Neural progenitor cell (in vitro differentiated cells): Measurements from ENCODE around the gene CACFD1. TPM values are rescaled to one million over a fixed set of nuclear protein-coding genes. Genes with fewer than 3 reads are reported as not detected.
A peak's percentile ranks its signal among the peaks of the same experiment; 100 is the strongest.

Experiments used
- DNase-seq: peaks from one replicate; pipeline ENCODE4 v3.0.0-alpha.2; 2016; ENCODE audit warnings: low spot score
- H2AFZ ChIP-seq: fragments of 200-600 bp; sonication (generic); replicated peaks from 2 replicates; pipeline ENCODE4 v1.6.1; 2016; ENCODE audit warnings: antibody characterized with exemption
- H3F3A ChIP-seq: fragments of 200-600 bp; sonication (generic); 2 replicates; pipeline ENCODE4 v1.6.1; 2016; ENCODE audit warnings: antibody characterized with exemption, low read depth
- H3K27ac ChIP-seq: fragments of 200-600 bp; sonication (generic); 2 replicates; pipeline ENCODE4 v1.5.1; 2016; ENCODE audit warnings: mild to moderate bottlenecking
- H3K27me3 ChIP-seq: fragments of 200-600 bp; sonication (generic); 2 replicates; pipeline ENCODE4 v1.6.1; 2016; ENCODE audit warnings: mild to moderate bottlenecking, moderate library complexity
- H3K36me3 ChIP-seq: fragments of 200-600 bp; sonication (generic); 2 replicates; pipeline ENCODE4 v1.5.1; 2016
- H3K4me1 ChIP-seq: fragments of 200-600 bp; sonication (generic); 2 replicates; pipeline ENCODE4 v1.6.1; 2016; ENCODE audit warnings: mixed run types
- H3K4me2 ChIP-seq: fragments of 200-600 bp; sonication (generic); 2 replicates; pipeline ENCODE4 v1.6.1; 2016
- H3K4me3 ChIP-seq: fragments of 200-600 bp; sonication (generic); 2 replicates; pipeline ENCODE4 v1.5.1; 2016
- H3K79me2 ChIP-seq: fragments of 200-600 bp; sonication (generic); 2 replicates; pipeline ENCODE4 v1.6.1; 2016; ENCODE audit warnings: low read depth
- H3K9ac ChIP-seq: fragments of 200-600 bp; sonication (generic); 2 replicates; pipeline ENCODE4 v1.6.1; 2016
- H3K9me3 ChIP-seq: fragments of 200-600 bp; sonication (generic); 2 replicates; pipeline ENCODE4 v1.5.1; 2016; ENCODE audit warnings: low read depth
- H4K20me1 ChIP-seq: fragments of 200-600 bp; sonication (generic); 2 replicates; pipeline ENCODE4 v1.6.1; 2016; ENCODE audit warnings: low read depth
- H3K27ac Mint-ChIP-seq: 3 replicates; pipeline ENCODE4 v1.8.0; 2021; ENCODE audit warnings: mixed read lengths
- H3K27me3 Mint-ChIP-seq: 2 replicates; pipeline ENCODE4 v1.8.0; 2022; ENCODE audit warnings: low read depth, mild to moderate bottlenecking, inconsistent platforms, moderate library complexity, mixed read lengths; ENCODE audit not compliant: insufficient read depth
- H3K36me3 Mint-ChIP-seq: 3 replicates; pipeline ENCODE4 v1.8.0; 2021; ENCODE audit warnings: mixed read lengths
- H3K4me1 Mint-ChIP-seq: 3 replicates; pipeline ENCODE4 v1.8.0; 2021; ENCODE audit warnings: mixed read lengths
- H3K4me3 Mint-ChIP-seq: 3 replicates; pipeline ENCODE4 v1.8.0; 2021; ENCODE audit warnings: mild to moderate bottlenecking, moderate library complexity, mixed read lengths
- H3K9me3 Mint-ChIP-seq: 3 replicates; pipeline ENCODE4 v1.8.0; 2020; ENCODE audit warnings: mixed read lengths
- CTCF ChIP-seq: fragments of 200-600 bp; sonication (generic); IDR thresholded peaks from 2 replicates; pipeline ENCODE4 v1.5.1; 2017; ENCODE audit warnings: antibody characterized with exemption, mild to moderate bottlenecking
- EZH2 ChIP-seq: fragments of 200-600 bp; sonication (generic); IDR thresholded peaks from 2 replicates; pipeline ENCODE4 v1.6.1; 2017; ENCODE audit warnings: antibody characterized with exemption, mild to moderate bottlenecking, moderate library complexity
- EZH2phosphoT487 ChIP-seq: fragments of 200-600 bp; sonication (generic); IDR thresholded peaks from 2 replicates; pipeline ENCODE4 v1.6.1; 2017; ENCODE audit warnings: antibody characterized with exemption
- total RNA-seq: library from RNA; depleted of rRNA; stranded (reverse); fragments of >200 nt; gene quantifications from 2 replicates; pipeline ENCODE4 v1.2.3, GENCODE V29; 2015; ENCODE audit warnings: low replicate concordance

The CACFD1 gene
- total RNA-seq, 1 donor from 2014 or later, result 15.7 TPM

- Mint-ChIP-seq H3K4me3 (no peak overlapping the region), H3K36me3 (no peaks in the 10 kb centered on the region)
Measured at GRCh38 chr9:133443248-133443647, 16.5 kb upstream of the CACFD1 start.

GRCh38 chr9:133443982-133444381 lies 15.8 kb upstream of the CACFD1 start:
- Histone ChIP-seq H2AFZ (no peak overlapping the region), H3F3A (no peaks in the 10 kb centered on the region), H3K4me2 (no peak overlapping the region), H3K27ac (no peak overlapping the region), H3K9ac (no peak overlapping the region), H3K4me1 (no peaks in the 10 kb centered on the region), H3K27me3 (no peaks in the 10 kb centered on the region), H4K20me1 (no peaks in the 10 kb centered on the region), H3K9me3 (no peaks in the 10 kb centered on the region), H3K36me3 (no peaks in the 10 kb centered on the region), H3K79me2 (no peaks in the 10 kb centered on the region), H3K4me3 (no peak overlapping the region)
- no peak overlapping the region for H3K4me3 Mint-ChIP-seq
- H3K36me3 Mint-ChIP-seq, result no peaks in the 10 kb centered on the region
- H3K27ac Mint-ChIP-seq, result no peak overlapping the region
- H3K4me1 Mint-ChIP-seq, result peaks cover 2% of the 10 kb centered on the region
- DNase-seq, result no peak
- no peaks in the 10 kb centered on the region for H3K9me3 Mint-ChIP-seq
- peaks cover 7% of the 10 kb centered on the region for H3K27me3 Mint-ChIP-seq
- no peak for TF ChIP-seq EZH2phosphoT487

More at GRCh38 chr9:133443248-133443647, 16.5 kb upstream of the CACFD1 start:
- no peak overlapping the region for H3K27ac ChIP-seq
- no peak overlapping the region for H3K4me3 ChIP-seq
- H3K79me2 ChIP-seq, result no peaks in the 10 kb centered on the region
- no peaks in the 10 kb centered on the region for H3K36me3 ChIP-seq
- TF ChIP-seq EZH2phosphoT487 (no peak), EZH2 (no peak), CTCF (no peak)
- no peaks in the 10 kb centered on the region for H3K27me3 ChIP-seq
- no peak overlapping the region for H3K4me2 ChIP-seq
- H3K4me1 Mint-ChIP-seq, result peaks cover 2% of the 10 kb centered on the region
- H3K27me3 Mint-ChIP-seq, result peaks cover 6% of the 10 kb centered on the region
- no peaks in the 10 kb centered on the region for H3K4me1 ChIP-seq
- H3K9me3 Mint-ChIP-seq, result no peaks in the 10 kb centered on the region
- H2AFZ ChIP-seq, result no peak overlapping the region
- no peaks in the 10 kb centered on the region for H4K20me1 ChIP-seq
- no peak for DNase-seq
- H3K27ac Mint-ChIP-seq, result no peak overlapping the region
- no peaks in the 10 kb centered on the region for H3K9me3 ChIP-seq
- no peak overlapping the region for H3K9ac ChIP-seq
- no peaks in the 10 kb centered on the region for H3F3A ChIP-seq

GRCh38 chr9:133445293-133445969 lies 14.3 kb upstream of the CACFD1 start:
- Histone ChIP-seq H2AFZ (no peak overlapping the region), H3K9ac (no peak overlapping the region), H3K4me2 (no peak overlapping the region), H4K20me1 (no peaks in the 10 kb centered on the region), H3K27ac (no peak overlapping the region), H3K36me3 (no peaks in the 10 kb centered on the region), H3F3A (no peaks in the 10 kb centered on the region), H3K4me3 (no peak overlapping the region), H3K79me2 (no peaks in the 10 kb centered on the region), H3K4me1 (no peaks in the 10 kb centered on the region), H3K9me3 (no peaks in the 10 kb centered on the region), H3K27me3 (no peaks in the 10 kb centered on the region)
- Mint-ChIP-seq H3K27me3 (peaks cover 7% of the 10 kb centered on the region), H3K4me1 (peaks cover 2% of the 10 kb centered on the region), H3K27ac (no peak overlapping the region), H3K4me3 (no peak overlapping the region), H3K36me3 (no peaks in the 10 kb centered on the region), H3K9me3 (no peaks in the 10 kb centered on the region)
- TF ChIP-seq CTCF (no peak), EZH2phosphoT487 (no peak), EZH2 (no peak)
- no peak for DNase-seq

GRCh38 chr9:133448487-133448972 lies 11.2 kb upstream of the CACFD1 start:
- H3K9me3 Mint-ChIP-seq, result no peaks in the 10 kb centered on the region
- no peaks in the 10 kb centered on the region for H3K9me3 ChIP-seq
- H3K4me2 ChIP-seq, result no peak overlapping the region
- no peaks in the 10 kb centered on the region for H4K20me1 ChIP-seq
- H3K4me3 Mint-ChIP-seq, result no peak overlapping the region
- no peak for DNase-seq
- peaks cover 2% of the 10 kb centered on the region for H3K4me1 Mint-ChIP-seq
- no peak overlapping the region for H2AFZ ChIP-seq
- no peaks in the 10 kb centered on the region for H3K79me2 ChIP-seq
- H3K27ac Mint-ChIP-seq, result peak overlapping the region; percentile 69
- TF ChIP-seq EZH2phosphoT487, result no peak
- TF ChIP-seq CTCF, result no peak
- TF ChIP-seq EZH2, result no peak
- no peaks in the 10 kb centered on the region for H3K4me1 ChIP-seq
- H3K27me3 ChIP-seq, result no peaks in the 10 kb centered on the region
- H3K4me3 ChIP-seq, result no peak overlapping the region
- H3K27me3 Mint-ChIP-seq, result peaks cover 8% of the 10 kb centered on the region
- no peaks in the 10 kb centered on the region for H3F3A ChIP-seq
- no peaks in the 10 kb centered on the region for H3K36me3 Mint-ChIP-seq
- no peak overlapping the region for H3K27ac ChIP-seq
- no peak overlapping the region for H3K9ac ChIP-seq
- H3K36me3 ChIP-seq, result no peaks in the 10 kb centered on the region
